HCT116 (cell line): ENCODE data around the gene SP140L. TPM values are rescaled to one million over a fixed set of nuclear protein-coding genes. Genes with fewer than 3 reads are reported as not detected.

Source experiments
- ATAC-seq: fragments of 200-7000 bp; cut with Tn5 transposase; 2 replicates; pipeline ENCODE4 v1.9.1; 2020; ENCODE audit warnings: mild to moderate bottlenecking, moderate library complexity
- BruUV-seq: library from RNA; stranded (reverse); fragments of 400-500 nt; replicated peaks from 2 replicates; lab custom pipeline; 2021; lab: Mats Ljungman, UMichigan
- CTCF ChIA-PET: fragments of 300-600 bp; sonication (Branson Sonifier 250); formaldehyde crosslinking; loops from one replicate; lab custom pipeline; 2021; ENCODE audit warnings: antibody characterized with exemption; lab: Charles Lee
- POLR2A ChIA-PET: fragments of 300-600, 350-600 bp; sonication (Branson Sonifier 250); formaldehyde crosslinking; loops from one replicate; lab custom pipeline; 2021; ENCODE audit warnings: antibody characterized with exemption; lab: Charles Lee
- RAD21 ChIA-PET, 2 experiments: fragments of 300-600 bp; sonication (Branson Sonifier 250); formaldehyde crosslinking; loops; one replicate each; lab custom pipeline; 2023; ENCODE audit warnings: low total read pairs in 2 of 2; ENCODE audit not compliant: uncharacterized antibody in 2 of 2, unreplicated experiment in 2 of 2, low non-redundant PET in 1 of 2; lab: Charles Lee
- DNase-seq: peaks from one replicate; pipeline ENCODE4 v3.0.0-alpha.2; 2010; ENCODE audit warnings: low read depth, low spot score
- H2AFZ ChIP-seq: fragments of 200-600 bp; shearing (Covaris generic), sonication (generic); 2 replicates; pipeline ENCODE4 v1.6.1; 2017; ENCODE audit warnings: low read depth, mixed run types, mixed read lengths, antibody characterized with exemption, low read length; ENCODE audit not compliant: poor library complexity, severe bottlenecking
- H3K27ac ChIP-seq: 2 replicates; pipeline ENCODE4 v1.5.1; 2012; ENCODE audit warnings: low read depth, low read length
- H3K27me3 ChIP-seq: fragments of 200-600 bp; sonication (generic); 2 replicates; pipeline ENCODE4 v1.6.1; 2016; ENCODE audit warnings: mixed run types, low read length, mixed read lengths; ENCODE audit not compliant: insufficient read depth
- H3K36me3 ChIP-seq, 2 experiments: fragments of 200-500 bp in 1 of 2; fragments of 200-600 bp in 1 of 2; sonication (Bioruptor generic) in 1 of 2; sonication (generic) in 1 of 2; 2 replicates each; pipeline versions ENCODE4 v1.5.1 to v1.6.1; 2014 to 2016; ENCODE audit warnings: low read length in 2 of 2, inconsistent platforms in 1 of 2, mixed read lengths in 1 of 2, mixed run types in 1 of 2; ENCODE audit not compliant: insufficient read depth in 2 of 2, control insufficient read depth in 1 of 2
- H3K4me1 ChIP-seq, 2 experiments: fragments of 200-600 bp in 1 of 2; sonication (generic) in 1 of 2; 2 replicates each; pipeline versions ENCODE4 v1.5.1 to v1.6.1; 2012 to 2017; ENCODE audit warnings: low read length in 2 of 2, inconsistent platforms in 1 of 2, mild to moderate bottlenecking in 1 of 2, mixed read lengths in 1 of 2, mixed run types in 1 of 2, moderate library complexity in 1 of 2; ENCODE audit not compliant: insufficient read depth in 2 of 2, control insufficient read depth in 1 of 2
- H3K4me2 ChIP-seq: fragments of 200-600 bp; sonication (generic); 2 replicates; pipeline ENCODE4 v1.6.1; 2017; ENCODE audit warnings: mixed run types, low read length, mixed read lengths
- H3K4me3 ChIP-seq, 2 experiments: fragments of 200-600 bp in 1 of 2; sonication (generic) in 1 of 2; replicated peaks in 1 of 2; 2 replicates each; pipeline ENCODE4 v1.5.1; 2011 to 2016; ENCODE audit warnings: low read length in 2 of 2, control low read depth in 1 of 2, low read depth in 1 of 2, mild to moderate bottlenecking in 1 of 2, mixed read lengths in 1 of 2, mixed run types in 1 of 2
- H3K79me2 ChIP-seq: fragments of 200-600 bp; sonication (generic); 2 replicates; pipeline ENCODE4 v1.6.1; 2017; ENCODE audit warnings: mild to moderate bottlenecking, mixed run types, low read length, moderate library complexity, mixed read lengths; ENCODE audit not compliant: insufficient read depth
- H3K9ac ChIP-seq: fragments of 200-600 bp; sonication (generic); 2 replicates; pipeline ENCODE4 v1.6.1; 2016; ENCODE audit warnings: low read length, mixed read lengths
- H3K9me2 ChIP-seq: fragments of 200-600 bp; sonication (generic), shearing (Covaris generic); 2 replicates; pipeline ENCODE4 v1.6.1; 2017; ENCODE audit warnings: mixed run types, mild to moderate bottlenecking, moderate library complexity; ENCODE audit not compliant: insufficient read depth
- H3K9me3 ChIP-seq, 2 experiments: fragments of 200-500 bp in 1 of 2; fragments of 200-600 bp in 1 of 2; sonication (Bioruptor generic) in 1 of 2; sonication (generic) in 1 of 2; 2 replicates each; pipeline ENCODE4 v1.6.1; 2014 to 2017; ENCODE audit warnings: low read length in 2 of 2, mixed read lengths in 2 of 2, inconsistent platforms in 1 of 2, low read depth in 1 of 2, mild to moderate bottlenecking in 1 of 2, mixed run types in 1 of 2, moderate library complexity in 1 of 2; ENCODE audit not compliant: control insufficient read depth in 1 of 2, insufficient read depth in 1 of 2
- H4K20me1 ChIP-seq: fragments of 200-600 bp; sonication (generic), shearing (Covaris generic); 2 replicates; pipeline ENCODE4 v1.6.1; 2017; ENCODE audit warnings: mixed run types, mild to moderate bottlenecking, moderate library complexity; ENCODE audit not compliant: insufficient read depth
- ATF3 ChIP-seq: IDR thresholded peaks from 2 replicates; pipeline ENCODE4 v1.6.1; 2012
- CTCF ChIP-seq, 3 experiments: fragments of 200-600 bp in 1 of 3; sonication (generic) in 1 of 3; IDR thresholded peaks in 2 of 3; conservative IDR thresholded peaks in 1 of 3; 2 replicates each; pipeline ENCODE4 v1.5.1; 2012 to 2017; ENCODE audit warnings: low read depth in 2 of 3, low read length in 2 of 3, antibody characterized with exemption in 1 of 3, borderline replicate concordance in 1 of 3, control low read depth in 1 of 3, mild to moderate bottlenecking in 1 of 3, mixed read lengths in 1 of 3, mixed run types in 1 of 3, moderate library complexity in 1 of 3; ENCODE audit not compliant: insufficient read depth in 1 of 3
- FOSL1 ChIP-seq: IDR thresholded peaks from 2 replicates; pipeline ENCODE4 v1.6.1; 2012; ENCODE audit warnings: low read depth
- JUND ChIP-seq: IDR thresholded peaks from 2 replicates; pipeline ENCODE4 v1.6.1; 2012
- MAX ChIP-seq: IDR thresholded peaks from 2 replicates; pipeline ENCODE4 v1.6.1; 2012
- RAD21 ChIP-seq: IDR thresholded peaks from 2 replicates; pipeline ENCODE4 v1.6.1; 2012; ENCODE audit warnings: low read depth, mild to moderate bottlenecking
- SIN3A ChIP-seq: IDR thresholded peaks from 2 replicates; pipeline ENCODE4 v1.6.1; 2012; ENCODE audit warnings: low read depth
- SP1 ChIP-seq: IDR thresholded peaks from 2 replicates; pipeline ENCODE4 v1.6.1; 2012; ENCODE audit warnings: low read depth
- intact Hi-C: fragments of 100-400 bp; cut with micrococcal nuclease; formaldehyde crosslinking; loops from 2 replicates; pipeline ENCODE4 v1.10.0; 2022
- total RNA-seq: library from RNA; stranded (reverse); gene quantifications from one replicate; pipeline ENCODE4 v1.2.1, GENCODE V29; 2021; ENCODE audit not compliant: unreplicated experiment

SP140L gene
- total RNA-seq, 1 experiment from 2014 or later, result 28.9 TPM

GRCh38 chr2:230296917-230297316 lies 30.1 kb upstream of the SP140L start:
- CTCF ChIA-PET, result no interaction called here
- intact Hi-C loops, result no loop called here
- no peak overlapping the region for H3K4me3 ChIP-seq

More at GRCh38 chr2:230296917-230297316, 30.1 kb upstream of the SP140L start:
- H3K36me3 ChIP-seq, result no peaks in the 10 kb centered on the region
- H3K27me3 ChIP-seq, result no peaks in the 10 kb centered on the region
- H3K27ac ChIP-seq, result no peak overlapping the region
- H3K9me3 ChIP-seq, result no peaks in the 10 kb centered on the region
- H3K79me2 ChIP-seq, result no peaks in the 10 kb centered on the region
- no TSS peak for BruUV-seq
- no peak overlapping the region for H2AFZ ChIP-seq
- no peaks in the 10 kb centered on the region for H3K9me2 ChIP-seq
- H3K9ac ChIP-seq, result no peak overlapping the region
- ATAC-seq (no peak), DNase-seq (no peak)
- no peak overlapping the region for H3K4me2 ChIP-seq
- TF ChIP-seq SP1, result no peak
- TF ChIP-seq ATF3, result no peak
- no peak for TF ChIP-seq JUND
- TF ChIP-seq SIN3A, result no peak
- no peak for TF ChIP-seq RAD21
- no peak for TF ChIP-seq MAX
- no peak for TF ChIP-seq FOSL1
- TF ChIP-seq CTCF (IDR thresholded peaks at IDR 0.05 in 2 of 3, conservative IDR thresholded peaks at IDR 0.05 in 1 of 3; ENCODE audit: borderline replicate concordance in 1 of 3, insufficient read depth in 1 of 3, low read depth in 2 of 3, low read length in 2 of 3), result no peak
- H3K4me1 ChIP-seq, result no peaks in the 10 kb centered on the region
- ChIA-PET RAD21 (no interaction called here), POLR2A (no interaction called here)
- H4K20me1 ChIP-seq, result no peaks in the 10 kb centered on the region
